ENCODE results near the gene RAB27B. TPM values are rescaled to one million over a fixed set of nuclear protein-coding genes. Genes with fewer than 3 reads are reported as not detected.
"Not testable (repeated sequence)": the region's sequence is repeated elsewhere in the genome, so short reads cannot be mapped to it uniquely, and the experiment has no call there.

Gene RAB27B, protein sequence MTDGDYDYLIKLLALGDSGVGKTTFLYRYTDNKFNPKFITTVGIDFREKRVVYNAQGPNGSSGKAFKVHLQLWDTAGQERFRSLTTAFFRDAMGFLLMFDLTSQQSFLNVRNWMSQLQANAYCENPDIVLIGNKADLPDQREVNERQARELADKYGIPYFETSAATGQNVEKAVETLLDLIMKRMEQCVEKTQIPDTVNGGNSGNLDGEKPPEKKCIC
- total RNA-seq: 0.30 TPM
- long read RNA-seq: 0 reads

GRCh38 chr18:54828281-54828881, at the start of gene RAB27B:
TSS of gene RAB27B (plus strand) at chr18:54828477. CDS start at chr18:54877586, 49,109 bp downstream.
- ATAC-seq (ENCODE audit: poor library complexity): peak; percentile 83
- intact Hi-C loops (cut with DNase I): no loop called here
- peak; percentile 67 for DNase-seq

DNA sequence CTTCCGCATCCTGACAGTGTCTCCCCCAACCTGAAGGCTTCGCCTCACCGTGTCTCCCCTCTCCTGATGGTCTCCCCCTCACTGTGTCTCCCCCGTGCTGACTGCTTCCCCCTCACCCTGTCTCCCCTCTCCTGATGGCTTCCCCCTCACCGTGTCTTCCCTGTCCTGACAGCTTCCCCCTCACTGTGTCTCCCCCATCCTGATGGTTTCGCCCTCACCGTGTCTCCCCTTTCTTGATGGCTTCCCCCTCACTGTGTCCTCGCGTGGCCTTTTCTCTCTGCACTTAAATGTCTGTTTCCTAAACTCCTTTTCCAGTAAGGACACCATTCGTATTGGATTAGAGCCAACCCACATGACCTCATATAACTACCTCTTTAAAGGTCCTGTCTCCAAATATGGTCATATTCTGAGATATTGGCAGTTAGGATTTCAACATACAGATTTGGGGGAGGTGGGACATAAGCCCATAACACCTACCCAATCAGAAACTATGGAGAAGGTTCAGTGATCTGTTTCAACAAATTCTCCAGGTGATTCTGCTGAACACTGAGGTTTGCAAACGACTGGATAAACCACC, 47.9 kb upstream of the RAB27B start:
- intact Hi-C loops (cut with DNase I): no loop called here

DNA sequence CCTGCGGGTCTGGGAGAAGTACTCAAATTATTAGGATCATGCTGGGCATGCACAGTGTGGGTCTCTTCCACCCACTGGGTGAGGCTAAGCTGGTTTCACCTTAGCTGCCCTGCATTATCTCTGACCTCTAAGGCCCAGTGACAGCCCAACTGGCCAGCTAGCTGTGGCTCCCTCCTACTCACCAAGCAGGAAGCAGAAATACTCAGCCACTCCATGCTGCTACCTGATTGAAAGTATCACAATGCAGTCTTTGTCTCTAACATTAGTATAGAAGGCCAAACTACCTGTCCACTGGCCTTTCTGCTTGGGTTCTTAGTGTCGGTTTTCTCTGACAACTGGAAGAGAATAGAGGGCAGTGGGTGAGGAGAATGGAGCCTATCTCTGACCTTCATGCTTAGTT, 47.3 kb upstream of the RAB27B start:
- intact Hi-C loops (cut with DNase I): no loop called here
- DNase-seq (no peak), ATAC-seq (ENCODE audit: poor library complexity) (no peak)

More for the DNA sequence above, 47.9 kb upstream of the RAB27B start:
- ATAC-seq (ENCODE audit: poor library complexity) (no peak), DNase-seq (no peak)

DNA sequence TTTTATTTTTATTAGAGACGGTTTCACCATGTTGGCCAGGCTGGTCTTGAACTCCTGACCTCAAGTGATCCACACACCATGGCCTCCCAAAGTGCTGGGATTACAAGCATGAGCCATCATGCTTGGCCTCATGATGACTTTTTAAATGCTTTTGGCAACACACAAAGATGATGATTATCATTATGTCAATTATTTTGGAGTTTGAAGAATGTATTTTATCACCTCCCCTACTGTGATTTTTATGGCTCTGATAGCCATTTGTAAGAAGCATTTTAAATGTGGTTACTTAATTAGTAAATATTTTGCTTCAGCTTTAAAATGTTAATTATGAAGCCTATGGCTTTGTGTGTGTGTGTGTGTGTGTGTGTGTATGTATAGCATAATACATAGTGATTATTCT, 45.1 kb upstream of the RAB27B start:
- intact Hi-C loops (cut with DNase I): no loop called here
- DNase-seq (no peak), ATAC-seq (ENCODE audit: poor library complexity) (no peak)

- DNase-seq: no peak
- no peak for ATAC-seq (ENCODE audit: poor library complexity)
- intact Hi-C loops (cut with DNase I): no loop called here
These were observed 42.1 kb upstream of the RAB27B start for GRCh38 chr18:54786206-54786605.

- DNase-seq (no peak), ATAC-seq (ENCODE audit: poor library complexity) (no peak)
- intact Hi-C loops (cut with DNase I): no loop called here
These were observed 41.2 kb upstream of the RAB27B start for GRCh38 chr18:54787121-54787520.

GRCh38 chr18:54787616-54788015, 40.7 kb upstream of the RAB27B start:
- no peak for ATAC-seq (ENCODE audit: poor library complexity)
- intact Hi-C loops (cut with DNase I): no loop called here
- no peak for DNase-seq

- ATAC-seq (ENCODE audit: poor library complexity) (no peak), DNase-seq (no peak)
- intact Hi-C loops (cut with DNase I): no loop called here
These were observed 38.2 kb upstream of the RAB27B start for GRCh38 chr18:54790109-54790508.

DNA sequence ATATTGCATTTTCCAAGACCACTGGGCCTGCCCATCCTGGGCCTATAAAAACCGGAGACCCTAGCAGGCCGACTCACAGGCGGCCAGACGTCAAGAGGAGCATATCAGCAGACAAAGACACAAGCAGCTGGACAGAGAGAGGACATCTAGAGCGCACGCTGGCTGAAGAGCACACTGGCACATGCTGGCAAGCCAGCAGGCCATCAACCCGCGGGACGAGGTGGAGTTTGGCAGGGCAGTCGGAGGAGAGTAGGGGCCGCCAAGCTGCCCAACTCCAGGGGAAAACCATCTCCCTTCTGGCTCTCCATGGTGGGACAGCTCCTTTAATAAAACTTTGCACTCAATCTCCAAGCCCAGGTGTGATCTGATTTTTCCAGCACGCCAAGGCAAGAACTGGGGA, 36.6 kb upstream of the RAB27B start:
- ATAC-seq (ENCODE audit: poor library complexity): no peak
- no peak for DNase-seq
- intact Hi-C loops (cut with DNase I): no loop called here

GRCh38 chr18:54792079-54792478, 36.2 kb upstream of the RAB27B start:
- ATAC-seq (ENCODE audit: poor library complexity) (no peak), DNase-seq (no peak)
- intact Hi-C loops (cut with DNase I): no loop called here

DNA sequence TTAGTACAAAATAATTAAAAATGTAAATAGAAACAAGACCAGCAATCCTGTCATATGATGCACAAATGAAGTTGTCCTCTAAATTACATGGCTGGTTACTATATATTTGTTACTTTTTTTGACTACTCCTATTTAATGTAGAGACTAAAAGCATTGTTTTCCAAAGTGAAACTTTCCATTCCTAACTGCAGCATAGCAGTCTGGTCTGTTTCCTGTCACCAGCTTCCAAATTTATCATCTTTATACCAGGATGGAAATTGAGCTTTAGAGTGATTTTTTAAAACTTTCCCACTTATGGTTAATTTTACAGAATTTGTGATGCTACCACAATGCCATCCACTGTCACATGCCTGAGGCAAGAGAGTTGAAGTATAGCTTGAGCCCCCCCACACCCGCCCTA, 33.5 kb upstream of the RAB27B start:
- DNase-seq (no peak), ATAC-seq (ENCODE audit: poor library complexity) (no peak)
- intact Hi-C loops (cut with DNase I): no loop called here

DNA sequence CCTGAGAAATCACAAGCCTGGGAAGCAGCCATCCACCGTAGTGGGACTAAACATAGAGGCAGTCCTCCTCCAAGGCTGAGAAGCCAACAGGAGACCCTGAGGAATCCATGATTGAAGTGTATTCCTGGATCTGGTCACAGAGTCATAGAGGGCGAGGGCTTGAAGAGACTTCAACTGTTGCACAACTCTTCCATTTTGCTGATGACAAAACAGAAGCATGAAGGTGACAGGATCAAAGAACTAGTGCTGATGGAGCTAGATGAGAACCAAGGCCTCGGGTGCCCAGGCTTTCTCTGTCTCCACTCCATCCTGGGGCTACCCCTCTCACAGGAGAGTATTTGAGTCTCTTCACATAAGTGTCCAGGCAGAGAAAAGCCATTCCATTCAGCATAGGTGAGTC, 30.1 kb upstream of the RAB27B start:
- intact Hi-C loops (cut with DNase I): no loop called here
- ATAC-seq (ENCODE audit: poor library complexity) (no peak), DNase-seq (no peak)

GRCh38 chr18:54801374-54801773, 26.9 kb upstream of the RAB27B start:
- ATAC-seq (ENCODE audit: poor library complexity) (no peak), DNase-seq (no peak)
- intact Hi-C loops (cut with DNase I): no loop called here

DNA sequence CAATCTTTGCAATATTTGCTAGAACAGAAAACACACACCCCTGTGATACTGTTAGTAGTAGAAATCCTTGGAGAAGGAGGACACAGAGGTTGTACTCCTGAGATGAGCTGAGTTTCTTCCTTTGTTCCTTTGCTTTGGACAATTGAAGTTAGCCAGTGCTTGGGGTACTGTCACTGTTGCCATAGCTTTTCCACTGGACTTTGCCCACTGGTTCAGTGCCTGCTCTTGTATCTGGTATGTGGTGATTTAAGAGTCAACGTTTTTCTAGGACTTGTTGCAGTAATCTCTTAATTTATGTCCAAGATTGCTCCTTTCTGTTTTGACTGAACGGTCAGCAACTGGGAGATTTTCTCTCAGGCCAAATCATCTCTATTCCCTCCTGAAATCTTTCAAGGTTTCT, 26.1 kb upstream of the RAB27B start:
- intact Hi-C loops (cut with DNase I): no loop called here
- no peak for ATAC-seq (ENCODE audit: poor library complexity)
- no peak for DNase-seq

GRCh38 chr18:54802686-54803395, 25.4 kb upstream of the RAB27B start:
- DNase-seq (no peak), ATAC-seq (ENCODE audit: poor library complexity) (no peak)
- intact Hi-C loops (cut with DNase I): no loop called here

DNA sequence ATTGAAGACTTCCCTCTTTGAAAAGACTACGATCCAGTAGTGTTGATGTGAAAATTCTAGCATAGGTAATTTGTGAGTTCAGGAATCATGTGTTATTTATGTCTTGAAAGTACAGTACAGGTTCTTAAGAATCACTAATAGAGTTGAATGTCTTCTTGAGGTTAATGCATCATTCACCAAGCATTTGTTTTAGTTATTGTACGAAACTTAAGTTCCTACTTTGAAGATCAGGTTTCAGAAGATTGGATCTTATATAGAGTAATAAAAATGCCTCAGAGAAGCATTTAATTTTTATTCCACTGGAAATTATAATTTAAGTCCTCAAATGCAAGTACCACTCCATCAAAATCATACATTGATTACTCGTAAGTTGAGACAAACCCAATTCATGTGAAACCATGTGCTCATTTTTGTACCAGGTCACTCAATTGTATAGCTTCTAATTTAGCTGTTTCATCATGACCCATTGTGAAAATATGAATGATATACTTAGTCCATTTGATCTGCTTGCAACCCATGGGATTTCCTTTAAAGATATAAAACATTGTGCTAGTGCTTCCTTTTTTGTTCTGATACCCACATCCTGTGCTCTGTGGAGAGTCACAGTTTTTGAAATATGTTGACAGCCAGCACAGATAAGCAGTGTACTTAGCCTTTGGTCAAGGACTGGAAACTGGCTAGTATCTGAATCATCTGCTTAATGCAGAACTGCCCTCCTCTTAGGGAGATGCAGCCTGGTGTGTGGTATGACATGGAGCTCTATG, 22.5 kb upstream of the RAB27B start:
- ATAC-seq (ENCODE audit: poor library complexity): no peak

DNA sequence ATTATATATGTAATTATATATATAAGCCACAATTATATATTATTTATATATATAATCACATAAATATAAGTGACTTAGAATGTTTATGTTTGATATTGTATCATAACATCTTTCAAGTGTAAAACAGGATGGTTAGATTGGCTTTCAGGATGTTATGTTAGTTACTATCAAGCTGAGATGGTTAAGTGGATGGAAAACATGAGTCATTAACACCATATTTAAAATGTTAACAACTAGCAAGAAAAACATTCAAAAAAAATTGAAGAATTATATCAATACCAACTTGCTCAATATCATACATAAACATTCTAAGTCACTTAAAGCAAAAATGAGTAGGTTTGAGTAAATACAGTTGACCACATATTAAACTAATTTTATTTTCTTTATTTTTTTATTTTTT, 21.8 kb upstream of the RAB27B start:
- DNase-seq (no peak), ATAC-seq (ENCODE audit: poor library complexity) (no peak)
- intact Hi-C loops (cut with DNase I): no loop called here

More for the DNA sequence above, 22.5 kb upstream of the RAB27B start:
- DNase-seq: no peak
- intact Hi-C loops (cut with DNase I): no loop called here

- DNase-seq: no peak
- ATAC-seq (ENCODE audit: poor library complexity): no peak
- intact Hi-C loops (cut with DNase I): no loop called here
These were observed 21.0 kb upstream of the RAB27B start for GRCh38 chr18:54807303-54807702.

DNA sequence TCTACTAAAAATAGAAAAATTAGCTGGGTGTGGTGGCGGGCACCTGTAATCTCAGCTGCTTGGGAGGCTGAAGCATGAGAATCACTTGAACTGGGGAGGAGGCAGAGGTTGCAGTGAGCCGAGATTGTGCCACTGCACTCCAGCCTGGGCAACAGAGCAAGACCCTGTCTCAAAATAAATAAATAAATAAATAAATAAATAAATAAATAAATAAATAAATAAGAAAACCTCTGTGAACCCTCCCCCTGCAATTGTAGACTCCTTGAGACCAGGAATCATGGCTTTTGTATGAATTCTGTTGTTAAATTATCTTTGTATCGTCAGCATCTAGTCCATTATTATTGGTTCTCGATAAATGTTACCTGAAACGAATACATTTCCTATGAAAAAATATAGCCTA, 17.6 kb upstream of the RAB27B start:
- DNase-seq; intact Hi-C loops (cut with DNase I); ATAC-seq (ENCODE audit: poor library complexity): not testable (repeated sequence)
